Heart left ventricle (tissue), 13 donors: ENCODE results near the gene PFKFB4.

ENCODE experiments used
- CTCF ChIP-seq, 12 donors: fragments of 200-600 bp; sonication (generic) in 4 of 12; IDR thresholded peaks; one replicate each; pipeline versions ENCODE4 v1.5.0 to v1.8.0; 2018 to 2022; ENCODE audit warnings: antibody characterized with exemption in 12 of 12, mild to moderate bottlenecking in 5 of 12
- POLR2A ChIP-seq, 2 donors: fragments of 450-650 bp; IDR thresholded peaks; one replicate each; pipeline ENCODE4 v1.6.1; 2017; ENCODE audit warnings: antibody characterized with exemption in 2 of 2, mild to moderate bottlenecking in 2 of 2, moderate library complexity in 2 of 2
- donor health status: ischemic (EF 13 %, LVEDD 7.1; RV severe dilation, severe dysfunction).
- donor health status: DM: no; HTN: yes; CAD: no.
- donor health status: DM: no; HTN: no; CAD: no.
- donor health status: ischemic (EF 25% LVEDD 6.9; RV normal size, moderate dysfunction).
- donor health status: ischemic (EF 25% LVEDD 5.7; RV mildly dilated, moderate dysfunction).
- donor health status: ischemic (EF 35%, LVEDD 5.7; RV mildly dilated, moderate dysfunction).
- donor health status: nonischemic (EF 11% LVEDD 7.7; RV severe dilation, severe dysfunction).
- donor health status: DM: yes; HTN: yes; CAD: no.
- donor health status: PGD.
- donor health status: ischemic (EF 29% LVEDD 5.4; RV normal size, mild dysfunction).
- donor health status: nonischemic (EF 23%, LVEDD 6.1; RV moderate dilation, normal function).

- TF ChIP-seq POLR2A (IDR thresholded peaks at IDR 0.05) = no peak
- no peak for TF ChIP-seq CTCF (IDR thresholded peaks at IDR 0.05)
These were observed 69.7 kb downstream of the PFKFB4 start for GRCh38 chr3:48486952-48487351.
